ENCODE data around the gene C1orf141.
A peak's percentile ranks its signal among the peaks of the same experiment; 100 is the strongest.
"Not testable (repeated sequence)": the region's sequence is repeated elsewhere in the genome, so short reads cannot be mapped to it uniquely, and the experiment has no call there.

C1orf141 gene

GRCh38 chr1:67150931-67151330 lies 16.2 kb upstream of the C1orf141 start:
- TF ChIP-seq CTCF (conservative IDR thresholded peaks at IDR 0.05) = no peak

GRCh38 chr1:67149179-67149770 lies 14.5 kb upstream of the C1orf141 start:
- peak; percentile 89 for TF ChIP-seq CTCF (conservative IDR thresholded peaks at IDR 0.05)
- H3K27ac ChIP-seq = no peak overlapping the region; the same call in 1 of the 2 replicates

More at GRCh38 chr1:67150931-67151330, 16.2 kb upstream of the C1orf141 start:
- no peak overlapping the region for H3K27ac ChIP-seq

GRCh38 chr1:67148516-67149178 lies 13.9 kb upstream of the C1orf141 start:
- H3K27ac ChIP-seq = no peak overlapping the region; the same call in 1 of the 2 replicates
- TF ChIP-seq CTCF (conservative IDR thresholded peaks at IDR 0.05) = no peak

GRCh38 chr1:67147973-67148372 lies 13.2 kb upstream of the C1orf141 start:
- not testable (repeated sequence) for H3K27ac ChIP-seq

- no peak for TF ChIP-seq CTCF (conservative IDR thresholded peaks at IDR 0.05)
- H3K27ac ChIP-seq = no peak overlapping the region
Observed at GRCh38 chr1:67146539-67146938, 11.8 kb upstream of the C1orf141 start.

- TF ChIP-seq CTCF (conservative IDR thresholded peaks at IDR 0.05) = no peak
- no peak overlapping the region for H3K27ac ChIP-seq
Observed at GRCh38 chr1:67146101-67146500, 11.3 kb upstream of the C1orf141 start.

GRCh38 chr1:67144696-67145095 lies 9.9 kb upstream of the C1orf141 start:
- TF ChIP-seq CTCF (conservative IDR thresholded peaks at IDR 0.05) = peak; percentile 25; the same call in 1 of the 2 replicates
- H3K27ac ChIP-seq = no peak overlapping the region

GRCh38 chr1:67143966-67144365 lies 9.2 kb upstream of the C1orf141 start:
- no peak for TF ChIP-seq CTCF (conservative IDR thresholded peaks at IDR 0.05)
- no peak overlapping the region for H3K27ac ChIP-seq

Measured in VCaP (cell line).